MV-4-11 (cell line): ENCODE data around the gene FREM3.
A peak's percentile ranks its signal among the peaks of the same experiment; 100 is the strongest.
"Not testable (repeated sequence)": the region's sequence is repeated elsewhere in the genome, so short reads cannot be mapped to it uniquely, and the experiment has no call there.

Source experiments
- DNase-seq: peaks from one replicate; lab custom pipeline; 2025; lab: John Stamatoyannopoulos, UW

The FREM3 gene

DNA sequence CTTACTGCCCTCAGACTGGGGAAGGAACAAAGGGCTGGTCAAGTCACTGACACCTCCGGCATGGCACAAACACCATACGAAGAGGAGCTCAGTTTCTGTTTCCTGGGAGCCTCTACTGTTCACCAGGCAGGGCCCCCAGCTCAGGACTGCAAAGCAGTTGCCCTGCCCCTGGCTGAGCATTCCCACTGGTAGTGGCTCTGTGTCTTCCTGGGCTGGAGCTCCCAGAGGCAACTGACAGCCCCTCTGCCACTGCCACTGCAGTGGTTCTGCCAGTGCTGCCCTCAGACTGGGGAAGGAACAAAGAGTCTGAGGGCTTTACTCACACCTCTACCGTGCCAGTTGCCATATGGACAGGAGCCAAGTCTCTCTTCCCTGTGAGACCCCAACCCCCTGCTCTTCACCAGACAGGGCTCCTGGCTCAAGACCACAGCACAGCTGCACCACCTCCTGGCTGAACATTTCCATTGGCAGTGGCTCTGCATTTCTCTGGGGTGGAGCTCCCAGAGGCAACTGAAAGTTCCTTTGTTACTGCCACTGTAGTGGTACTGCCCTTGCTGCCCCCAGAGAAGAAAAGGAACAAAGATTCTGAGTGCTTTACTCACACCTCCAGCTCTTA lies 119.0 kb downstream of the FREM3 start:
- no peak for DNase-seq

DNA sequence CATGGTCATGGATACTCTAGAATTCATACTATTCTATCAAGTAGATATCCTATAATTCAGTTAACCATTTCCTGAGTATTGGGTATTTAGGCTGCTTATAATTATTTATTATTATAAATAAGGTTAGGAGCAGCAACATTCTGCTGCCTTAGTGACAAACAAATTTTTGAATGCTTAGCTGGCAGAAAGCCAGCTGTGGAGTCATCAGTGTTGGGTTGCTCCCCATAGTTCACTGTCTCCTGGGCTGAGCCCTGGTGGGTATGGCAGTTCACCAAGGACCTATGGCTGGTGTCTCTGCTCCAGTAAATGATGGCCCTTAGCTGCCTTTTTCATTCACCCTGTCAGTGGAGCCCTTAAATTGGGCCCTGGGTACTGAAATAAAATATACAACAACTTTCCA lies 125.1 kb downstream of the FREM3 start:
- no peak for DNase-seq

DNA sequence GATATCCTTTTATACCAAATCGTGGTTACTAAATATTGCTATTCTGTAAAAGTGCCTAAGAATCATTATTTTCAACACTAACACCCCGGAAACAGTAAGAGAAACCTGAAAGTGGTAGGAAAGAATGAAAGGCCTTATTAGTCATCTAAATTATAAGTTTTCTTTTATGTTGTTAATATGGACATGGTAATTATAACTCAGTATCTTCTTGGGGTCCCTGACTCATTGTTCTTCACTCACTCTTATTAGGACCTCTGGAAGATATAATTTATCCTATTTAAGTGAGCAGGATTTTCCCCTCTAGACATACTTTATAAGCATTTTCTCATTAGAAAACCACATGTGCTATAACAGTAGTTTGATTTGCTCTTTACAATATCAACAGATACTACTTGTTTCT lies 136.0 kb downstream of the FREM3 start:
- DNase-seq, result no peak

DNA sequence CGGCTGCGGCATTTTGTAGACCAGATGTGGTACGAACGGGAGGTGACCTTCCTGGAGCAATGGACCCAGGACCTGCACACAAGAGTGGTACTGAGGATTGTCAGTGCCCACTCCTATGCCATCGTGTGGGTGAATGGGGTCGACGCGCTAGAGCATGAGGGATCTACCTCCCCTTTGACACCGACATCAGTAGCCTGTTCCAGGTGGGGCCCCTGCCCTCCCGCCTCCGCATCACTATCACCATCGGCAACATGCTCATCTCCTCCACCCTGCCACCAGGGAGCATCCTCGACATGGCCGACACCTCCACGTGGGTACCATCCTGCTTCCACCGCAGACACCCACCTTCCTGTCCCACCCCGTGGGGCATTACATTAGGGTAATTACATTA lies 140.7 kb downstream of the FREM3 start:
- no peak for DNase-seq

DNA sequence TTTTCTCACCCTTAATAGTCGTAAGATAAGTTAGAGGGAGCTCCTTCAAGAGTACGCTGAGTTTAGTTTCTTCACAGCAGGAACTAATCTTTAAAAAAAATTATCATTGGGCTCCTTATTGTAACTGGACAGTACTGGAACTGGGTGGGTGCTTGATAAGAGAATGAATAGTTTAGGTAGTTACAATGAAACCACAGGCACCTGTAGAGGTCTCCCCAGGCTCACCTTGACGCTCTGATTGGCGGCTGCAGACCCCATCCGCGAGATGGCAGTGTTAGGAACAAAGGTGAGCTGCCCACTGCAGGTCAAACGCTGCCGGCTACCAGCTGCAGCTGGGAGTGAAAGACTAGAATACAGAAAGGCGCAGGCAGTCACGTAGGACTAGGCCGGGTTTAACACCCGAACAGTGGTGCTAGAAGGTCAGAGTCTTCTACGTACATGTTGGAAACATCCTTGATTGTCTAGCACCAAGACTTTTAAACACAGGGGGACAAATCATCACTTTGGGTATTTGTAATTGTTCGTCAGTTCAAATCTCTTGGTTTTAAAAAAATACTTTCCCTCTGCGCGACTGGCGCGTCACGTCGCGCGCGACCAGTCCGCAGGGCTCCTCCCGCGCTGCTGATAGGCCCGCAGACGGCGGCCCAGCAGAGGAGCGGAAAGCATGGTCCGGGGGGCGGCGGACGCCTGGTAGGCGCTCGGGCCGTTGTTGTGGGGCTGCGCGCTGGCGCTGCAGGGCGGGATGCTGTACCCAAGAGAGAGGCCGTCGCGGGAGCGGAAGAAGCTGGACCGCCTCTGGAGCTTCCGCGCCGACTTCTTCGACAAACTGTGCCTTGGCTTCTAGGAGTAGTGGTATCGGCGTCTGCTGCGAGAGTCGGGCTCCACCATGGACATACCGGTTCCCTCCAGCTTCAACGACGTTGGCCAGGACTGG lies 141.4 kb downstream of the FREM3 start:
- DNase-seq, result no peak

DNA sequence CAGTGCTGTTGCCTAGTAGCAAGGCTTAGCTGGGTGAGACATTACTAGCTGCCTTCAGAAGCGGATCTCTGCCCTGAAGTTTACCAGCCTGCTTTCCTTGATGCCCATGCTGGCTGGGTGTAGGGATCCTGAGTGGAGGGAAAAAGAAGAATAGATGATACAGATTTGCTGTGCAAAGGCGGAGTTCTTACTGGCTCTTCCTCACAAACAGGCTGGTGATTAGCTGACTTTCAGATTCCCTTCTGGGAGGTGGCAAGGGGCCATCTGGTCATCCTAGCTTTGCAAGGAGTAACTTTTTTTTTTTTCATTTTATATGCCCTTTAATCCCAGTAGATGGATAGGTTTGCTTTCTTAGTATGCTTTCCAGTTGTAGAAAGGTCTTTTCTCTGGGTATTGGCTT lies 142.2 kb downstream of the FREM3 start:
- no peak for DNase-seq

DNA sequence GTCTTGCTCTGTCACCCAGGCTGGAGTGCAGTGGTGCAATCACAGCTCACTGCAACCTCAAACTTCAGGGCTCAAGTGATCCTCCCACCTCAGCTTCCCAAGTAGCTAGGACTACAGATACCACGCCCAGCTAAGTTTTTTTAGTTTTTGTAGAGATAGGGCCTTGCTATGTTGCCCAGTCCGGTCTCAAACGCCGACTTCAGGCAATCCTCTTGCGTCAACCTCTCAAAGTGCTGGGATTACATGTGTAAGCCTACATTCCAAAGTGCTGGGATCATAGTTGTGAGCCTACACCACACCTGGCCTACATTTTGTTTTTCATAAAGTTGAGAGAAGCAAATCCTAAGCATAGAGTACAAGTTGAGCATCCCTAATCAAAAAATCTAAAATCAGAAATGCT lies 144.8 kb downstream of the FREM3 start:
- no peak for DNase-seq

DNA sequence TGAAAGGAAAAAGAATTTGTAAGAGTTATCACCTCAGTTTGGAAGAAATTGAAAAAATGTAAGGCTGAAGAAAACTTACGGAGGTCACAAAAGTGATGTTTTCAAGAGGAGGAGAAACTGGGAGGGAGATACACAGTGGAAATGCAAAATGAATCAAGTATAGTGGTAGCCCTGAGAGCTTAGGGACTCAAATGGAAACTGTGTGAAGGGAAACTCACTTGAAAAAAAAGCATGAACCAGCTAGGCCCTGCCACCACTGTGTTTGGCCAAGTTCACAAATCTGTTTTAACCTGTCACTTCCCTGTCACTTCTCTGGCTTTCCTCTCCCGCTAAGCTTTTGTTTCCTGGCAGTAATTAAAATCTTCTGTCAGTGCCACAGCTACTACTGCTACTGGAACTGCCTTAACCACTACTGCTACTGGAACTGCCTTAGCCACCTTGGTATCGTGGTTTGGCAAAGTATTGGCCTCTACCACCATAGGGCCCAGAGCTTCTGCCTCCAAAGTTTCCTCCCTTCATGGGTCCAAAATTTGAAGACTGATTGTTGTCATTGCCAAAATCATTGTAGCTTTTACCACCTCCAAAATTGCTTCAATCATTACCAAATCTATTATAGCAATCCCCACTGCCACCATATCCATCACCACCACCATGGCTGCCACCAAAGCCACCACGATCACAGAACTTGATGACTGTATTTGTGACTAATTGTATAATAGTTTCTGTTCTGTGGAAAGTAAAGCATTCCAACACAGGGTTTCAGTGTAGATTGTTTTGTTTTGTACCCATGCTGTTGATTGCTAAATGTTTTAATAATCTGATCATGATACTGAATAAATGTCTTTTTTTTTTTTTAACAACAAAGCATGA lies 145.5 kb downstream of the FREM3 start:
- peak; percentile 70 for DNase-seq

DNA sequence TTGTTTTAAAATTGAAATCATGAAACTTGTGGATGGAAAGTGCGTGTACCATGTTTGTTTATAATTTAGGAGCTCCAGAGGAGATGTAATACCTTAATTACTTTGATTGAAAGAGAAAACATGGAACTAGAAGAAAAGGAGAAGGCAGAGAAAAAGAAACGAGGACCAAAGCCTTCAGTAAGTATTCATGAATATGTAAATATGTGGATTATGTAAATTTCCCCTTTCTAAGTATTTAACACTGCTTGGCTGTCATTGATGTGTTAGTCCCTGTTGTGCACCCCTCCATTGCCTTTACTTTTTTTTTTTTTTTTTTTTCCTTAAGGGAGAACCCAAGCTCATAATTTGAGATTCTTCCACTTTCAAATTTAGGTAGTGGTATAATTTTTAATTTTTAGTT lies 150.5 kb downstream of the FREM3 start:
- no peak for DNase-seq

DNA sequence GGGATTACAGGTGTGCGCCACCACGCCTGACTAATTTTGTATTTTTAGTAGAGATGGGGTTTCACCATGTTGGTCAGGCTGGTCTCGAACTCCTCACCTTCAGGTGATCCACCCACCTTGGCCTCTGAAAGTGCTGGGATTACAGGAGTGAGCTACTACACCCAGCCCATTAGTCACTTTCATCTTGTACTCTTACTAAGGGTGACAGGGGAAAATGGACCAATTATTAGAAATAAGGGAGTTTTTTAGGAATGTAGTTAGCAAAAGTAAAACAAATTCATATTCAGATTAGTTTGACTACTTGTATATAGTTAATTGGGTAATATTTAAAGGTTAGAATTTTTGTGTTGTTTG lies 160.8 kb downstream of the FREM3 start:
- DNase-seq, result no peak

DNA sequence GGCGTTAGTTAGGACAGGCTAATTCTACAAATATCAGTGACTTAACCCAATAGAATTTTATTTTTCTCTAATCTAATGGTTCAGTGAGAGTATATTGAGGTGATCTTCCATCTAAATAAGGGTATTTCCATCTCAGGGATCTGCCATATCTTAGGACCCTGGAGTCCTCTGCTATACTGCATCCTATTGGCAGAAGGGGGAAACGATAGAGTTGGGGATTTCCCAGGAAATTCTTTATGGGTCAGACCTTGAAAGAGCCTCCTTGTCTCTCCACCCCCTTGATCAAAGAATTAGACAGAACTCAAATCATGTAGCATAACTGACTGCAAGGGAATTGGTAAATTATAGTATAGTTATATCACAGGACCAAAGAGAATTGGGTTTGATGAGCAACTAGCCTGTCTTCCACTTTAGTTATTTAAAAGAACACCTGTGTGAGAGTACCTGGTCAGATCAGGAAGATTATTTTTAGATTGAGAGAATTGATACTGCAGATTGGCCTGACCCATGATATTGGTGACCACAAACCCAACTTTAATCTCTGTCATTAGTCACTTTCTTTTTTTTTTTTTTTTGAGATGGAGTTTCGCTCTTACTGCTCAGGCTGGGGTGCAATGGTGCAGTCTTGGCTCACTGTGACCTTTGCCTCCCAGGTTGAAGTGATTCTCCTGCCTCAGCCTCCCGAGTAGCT lies 161.4 kb downstream of the FREM3 start:
- DNase-seq, result no peak

DNA sequence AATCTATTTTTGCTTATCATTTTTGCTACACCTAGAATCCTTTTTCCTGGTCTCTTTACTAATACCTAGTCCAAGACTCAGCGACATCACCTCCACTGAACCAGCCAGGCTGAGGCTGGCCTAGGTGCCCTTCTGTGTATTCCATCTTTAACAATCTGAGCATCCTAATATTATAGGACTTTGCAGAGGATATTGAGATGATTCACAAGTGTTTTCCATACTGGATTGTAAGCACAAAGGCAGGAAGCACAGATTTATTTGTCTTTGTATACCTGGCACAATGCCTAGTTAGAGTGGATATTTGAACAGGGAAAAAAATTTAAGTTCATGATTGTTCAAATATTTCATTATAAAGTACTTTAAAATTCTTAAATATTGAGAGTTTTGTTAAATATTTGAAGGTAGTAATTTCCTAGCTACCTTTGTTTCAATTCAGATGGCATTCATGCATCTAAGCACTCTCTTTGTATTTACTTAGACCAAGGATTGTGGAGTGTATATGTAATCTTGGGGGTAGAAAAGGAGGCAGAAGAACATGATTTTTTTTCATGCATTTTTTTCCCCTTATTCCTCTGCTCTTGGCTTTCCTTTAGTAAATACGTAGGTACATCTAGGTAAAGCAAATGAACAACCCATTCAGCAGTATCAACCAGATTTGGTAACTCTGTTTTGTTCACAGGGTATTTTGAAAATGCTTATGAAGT lies 168.5 kb downstream of the FREM3 start:
- DNase-seq, result no peak

DNA sequence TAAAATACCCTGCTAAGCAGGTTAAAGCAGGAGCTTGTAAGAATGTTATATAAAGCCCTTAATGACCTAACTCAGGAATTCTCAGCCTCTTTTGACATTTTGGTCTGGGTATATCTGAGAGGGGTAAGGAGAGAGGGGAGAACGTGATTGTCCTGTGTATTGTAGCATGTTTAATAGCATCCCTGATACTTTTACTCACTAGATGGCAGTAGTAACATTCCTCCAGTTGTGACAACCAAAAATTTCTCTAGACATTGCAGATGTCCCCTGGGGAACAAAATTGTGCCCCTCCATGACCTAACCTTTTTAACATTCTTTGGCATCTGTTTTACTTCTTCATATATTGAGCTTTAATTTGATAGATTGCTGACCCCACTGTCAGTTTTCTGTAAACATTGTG lies 169.1 kb downstream of the FREM3 start:
- no peak for DNase-seq

DNA sequence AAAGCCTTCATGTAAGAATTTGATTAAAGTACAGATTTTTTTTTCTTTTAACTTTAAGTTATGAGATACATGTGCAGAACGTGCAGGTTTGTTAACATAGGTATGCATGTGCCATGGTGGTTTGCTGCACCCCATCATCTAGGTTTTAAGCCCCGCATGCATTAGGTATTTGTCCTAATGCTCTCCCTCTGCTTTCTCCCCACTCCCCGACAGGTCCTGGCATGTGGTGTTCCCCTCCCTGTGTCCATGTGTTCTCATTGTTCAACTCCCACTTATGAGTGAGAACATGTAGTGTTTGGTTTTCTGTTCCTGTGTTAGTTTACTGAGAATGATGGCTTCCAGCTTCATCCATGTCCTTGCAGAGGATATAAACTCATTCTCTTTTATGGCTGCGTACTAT lies 172.4 kb downstream of the FREM3 start:
- DNase-seq, result not testable (repeated sequence)
